BJ (cell line): ENCODE data around the gene SRSF5. TPM values are rescaled to one million over a fixed set of nuclear protein-coding genes. Genes with fewer than 3 reads are reported as not detected.
"Not testable (repeated sequence)": the region's sequence is repeated elsewhere in the genome, so short reads cannot be mapped to it uniquely, and the experiment has no call there.

Experiments
- CTCF ChIA-PET: fragments of 350-600 bp; formaldehyde crosslinking; extraction: SDS; loops from one replicate; lab custom pipeline; 2021; ENCODE audit warnings: antibody characterized with exemption, inconsistent platforms; lab: Yijun Ruan, JAX
- POLR2A ChIA-PET: fragments of 300-600 bp; sonication (Branson Sonifier 250); formaldehyde crosslinking; extraction: SDS; loops from one replicate; lab custom pipeline; 2021; ENCODE audit warnings: antibody characterized with exemption; lab: Charles Lee
- DNase-seq: peaks from one replicate; pipeline ENCODE4 v3.0.0-alpha.2; 2011; ENCODE audit warnings: low read depth
- H3K27me3 ChIP-seq: 2 replicates; pipeline ENCODE4 v1.6.0; 2011; ENCODE audit warnings: low read length; ENCODE audit not compliant: control insufficient read depth, insufficient read depth
- H3K36me3 ChIP-seq: 2 replicates; pipeline ENCODE4 v1.5.1; 2011; ENCODE audit warnings: low read length; ENCODE audit not compliant: control insufficient read depth, insufficient read depth
- H3K4me3 ChIP-seq: 2 replicates; pipeline ENCODE4 v1.5.1; 2011; ENCODE audit warnings: low read depth, mild to moderate bottlenecking, control low read depth, low read length
- polyA plus RNA-seq: library from polyadenylated mRNA; depleted of rRNA; stranded (reverse); fragments of >200 nt; gene quantifications from 2 replicates; pipeline ENCODE4 v1.2.3, GENCODE V29; 2011
- TF ChIP-seq, protein P1 (sequence below): IDR thresholded peaks from 2 replicates; pipeline ENCODE4 v1.5.1; 2011; ENCODE audit warnings: low read depth, mild to moderate bottlenecking, control low read depth, inconsistent platforms, low read length, moderate library complexity; ENCODE audit not compliant: insufficient read depth

Gene SRSF5
- polyA plus RNA-seq, 1 experiment: 162 TPM

DNA sequence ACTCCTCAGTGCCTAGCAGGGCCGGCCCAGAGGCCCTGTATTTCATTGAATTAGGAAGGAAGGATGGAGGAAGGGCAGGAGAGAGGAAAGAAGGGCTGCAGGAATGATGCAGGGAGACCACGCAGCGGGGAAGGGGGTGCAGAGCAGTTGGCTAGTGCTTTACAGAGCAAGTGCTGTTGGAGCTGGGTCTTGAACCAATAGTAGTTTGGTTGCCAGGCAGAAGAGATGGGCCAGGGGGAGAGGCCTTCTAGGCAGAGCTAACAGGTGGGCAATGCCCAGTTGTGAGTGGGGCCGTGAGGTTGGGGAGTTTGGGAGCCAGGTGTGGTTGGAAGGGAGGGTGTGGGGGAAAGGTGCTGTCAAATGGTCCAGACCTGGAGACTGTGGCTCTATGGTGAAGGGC lies 39.1 kb upstream of the SRSF5 start:
- no peaks in the 10 kb centered on the region for H3K36me3 ChIP-seq
- TF ChIP-seq, protein P1, sequence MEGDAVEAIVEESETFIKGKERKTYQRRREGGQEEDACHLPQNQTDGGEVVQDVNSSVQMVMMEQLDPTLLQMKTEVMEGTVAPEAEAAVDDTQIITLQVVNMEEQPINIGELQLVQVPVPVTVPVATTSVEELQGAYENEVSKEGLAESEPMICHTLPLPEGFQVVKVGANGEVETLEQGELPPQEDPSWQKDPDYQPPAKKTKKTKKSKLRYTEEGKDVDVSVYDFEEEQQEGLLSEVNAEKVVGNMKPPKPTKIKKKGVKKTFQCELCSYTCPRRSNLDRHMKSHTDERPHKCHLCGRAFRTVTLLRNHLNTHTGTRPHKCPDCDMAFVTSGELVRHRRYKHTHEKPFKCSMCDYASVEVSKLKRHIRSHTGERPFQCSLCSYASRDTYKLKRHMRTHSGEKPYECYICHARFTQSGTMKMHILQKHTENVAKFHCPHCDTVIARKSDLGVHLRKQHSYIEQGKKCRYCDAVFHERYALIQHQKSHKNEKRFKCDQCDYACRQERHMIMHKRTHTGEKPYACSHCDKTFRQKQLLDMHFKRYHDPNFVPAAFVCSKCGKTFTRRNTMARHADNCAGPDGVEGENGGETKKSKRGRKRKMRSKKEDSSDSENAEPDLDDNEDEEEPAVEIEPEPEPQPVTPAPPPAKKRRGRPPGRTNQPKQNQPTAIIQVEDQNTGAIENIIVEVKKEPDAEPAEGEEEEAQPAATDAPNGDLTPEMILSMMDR: no peak
- H3K4me3 ChIP-seq: no peak overlapping the region
- ChIA-PET CTCF (interaction anchor here (0.9 to 4.2 kb wide), 15 partner anchors 9 to 156 kb away, joined by 3 to 54 read pairs (median 9); partner anchors contain the start of gene SUSD6), POLR2A (no interaction called here)
- no peaks in the 10 kb centered on the region; the same call in 1 of the 2 replicates for H3K27me3 ChIP-seq
- no peak for DNase-seq

DNA sequence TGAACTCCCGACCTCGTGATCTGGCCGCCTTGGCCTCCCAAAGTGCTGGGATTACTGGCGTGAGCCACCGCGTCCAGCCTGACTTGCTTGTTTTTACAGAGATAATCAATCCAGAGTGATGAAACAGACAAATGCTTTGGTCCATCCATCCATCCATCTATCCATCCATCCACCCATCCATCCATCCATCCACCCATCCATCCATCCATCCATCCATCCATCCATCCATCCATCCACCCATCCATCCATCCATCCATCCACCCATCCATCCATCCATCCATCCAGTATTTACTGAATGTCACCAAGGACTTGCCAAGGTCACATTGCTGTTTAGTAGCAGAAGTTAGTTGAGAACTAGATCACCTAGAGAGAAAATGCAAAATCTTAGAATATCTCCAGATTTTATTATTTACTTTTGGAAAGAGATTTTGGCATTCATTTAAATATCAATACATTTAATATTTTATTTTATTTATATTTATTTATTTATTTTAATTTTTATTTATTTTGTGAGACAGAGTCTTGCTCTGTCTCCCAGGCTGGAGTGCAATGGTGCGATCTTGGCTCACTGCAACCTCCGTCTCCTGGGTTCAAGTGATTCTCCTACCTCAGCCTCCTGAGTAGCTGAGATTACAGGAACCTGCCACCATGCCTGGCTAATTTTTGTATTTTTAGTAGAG lies 34.9 kb upstream of the SRSF5 start:
- H3K27me3 ChIP-seq, H3K36me3 ChIP-seq, POLR2A ChIA-PET, H3K4me3 ChIP-seq, DNase-seq: not testable (repeated sequence)
- CTCF ChIA-PET: interaction anchor here (0.8 to 1.7 kb wide), 5 partner anchors 13 to 149 kb away, joined by 3 to 6 read pairs (median 4); partner anchors contain the start of gene SUSD6

DNA sequence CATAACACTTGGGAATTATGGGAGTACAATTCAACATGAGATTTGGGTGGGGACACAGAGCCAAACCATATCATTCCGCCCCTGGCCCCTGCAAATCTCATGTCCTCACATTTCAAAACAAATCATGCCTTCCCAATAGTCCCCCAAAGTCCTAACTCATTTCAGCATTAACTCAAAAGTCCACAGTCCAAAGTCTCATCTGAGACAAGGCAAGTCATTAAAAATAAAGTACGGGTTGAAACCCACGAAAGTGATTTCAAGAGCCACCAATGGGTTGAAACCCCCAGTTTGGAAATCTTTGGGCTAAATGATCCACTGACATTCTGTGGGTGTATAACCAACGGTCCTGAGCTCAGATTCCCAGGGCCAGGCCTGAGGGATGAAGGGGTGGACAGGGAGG lies 30.5 kb upstream of the SRSF5 start:
- H3K36me3 ChIP-seq: not testable (repeated sequence)
- CTCF ChIA-PET: interaction anchor here (0.8 to 1.7 kb wide), 2 partner anchors 9 to 140 kb away, joined by 3 to 9 read pairs; no protein-coding TSS in a partner anchor

DNA sequence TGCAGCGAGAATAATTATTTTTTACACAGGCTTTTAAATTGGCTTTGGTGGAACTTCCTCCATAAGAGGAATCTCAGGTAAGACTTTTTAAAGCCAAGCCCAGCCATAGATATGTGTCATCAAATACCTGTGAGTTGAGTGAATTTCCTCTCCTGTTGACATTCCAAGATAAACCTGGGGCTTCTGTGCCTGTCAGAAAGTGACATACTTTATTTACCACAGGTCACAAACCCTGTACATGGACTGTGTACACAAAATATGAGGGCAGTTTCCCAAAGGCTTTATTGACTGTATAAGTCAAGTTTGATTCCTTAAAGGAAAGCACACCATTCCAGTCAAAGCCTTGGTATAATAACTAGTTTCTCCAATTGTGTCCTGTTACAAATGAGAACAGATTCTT lies 25.9 kb upstream of the SRSF5 start:
- no peak for DNase-seq
- H3K27me3 ChIP-seq: peaks cover 2% of the 10 kb centered on the region; the same call in 1 of the 2 replicates
- POLR2A ChIA-PET: no interaction called here
- CTCF ChIA-PET: interaction anchor here (1.2 to 1.8 kb wide), 2 partner anchors 14 kb away, joined by 6 read pairs; no protein-coding TSS in a partner anchor
- H3K4me3 ChIP-seq: no peak overlapping the region
- H3K36me3 ChIP-seq: no peaks in the 10 kb centered on the region
- TF ChIP-seq, protein P1: no peak

More for the DNA sequence above, 30.5 kb upstream of the SRSF5 start:
- DNase-seq, POLR2A ChIA-PET, H3K27me3 ChIP-seq, H3K4me3 ChIP-seq: not testable (repeated sequence)

DNA sequence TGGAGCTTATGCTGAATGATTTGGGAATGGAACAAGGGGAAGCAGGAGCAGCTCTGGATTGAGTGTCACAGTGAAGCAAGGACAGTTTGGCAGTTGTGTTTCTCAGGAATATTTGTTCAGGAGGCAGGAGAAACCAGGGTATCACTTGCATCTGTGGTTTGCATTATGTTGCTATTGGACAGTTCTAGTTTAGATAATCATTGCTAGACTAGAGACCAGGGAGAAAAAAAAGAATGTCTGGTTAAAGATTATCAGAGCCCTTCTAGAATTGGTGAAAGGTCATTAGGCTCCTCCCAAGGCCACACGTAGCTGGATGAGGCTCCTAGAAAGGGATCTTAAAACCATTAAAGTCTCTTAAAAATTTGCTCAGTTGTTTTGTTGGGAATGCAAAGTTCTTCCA lies 17.0 kb upstream of the SRSF5 start:
- TF ChIP-seq, protein P1: no peak
- ChIA-PET POLR2A (no interaction called here), CTCF (interaction anchor here (1.0 to 1.4 kb wide), 2 partner anchors 17 to 23 kb away, joined by 3 to 6 read pairs; partner anchors contain the start of gene SRSF5)
- no peaks in the 10 kb centered on the region for H3K36me3 ChIP-seq
- H3K27me3 ChIP-seq: peaks cover 2% of the 10 kb centered on the region; the same call in 1 of the 2 replicates
- no peak overlapping the region for H3K4me3 ChIP-seq
- DNase-seq: no peak

DNA sequence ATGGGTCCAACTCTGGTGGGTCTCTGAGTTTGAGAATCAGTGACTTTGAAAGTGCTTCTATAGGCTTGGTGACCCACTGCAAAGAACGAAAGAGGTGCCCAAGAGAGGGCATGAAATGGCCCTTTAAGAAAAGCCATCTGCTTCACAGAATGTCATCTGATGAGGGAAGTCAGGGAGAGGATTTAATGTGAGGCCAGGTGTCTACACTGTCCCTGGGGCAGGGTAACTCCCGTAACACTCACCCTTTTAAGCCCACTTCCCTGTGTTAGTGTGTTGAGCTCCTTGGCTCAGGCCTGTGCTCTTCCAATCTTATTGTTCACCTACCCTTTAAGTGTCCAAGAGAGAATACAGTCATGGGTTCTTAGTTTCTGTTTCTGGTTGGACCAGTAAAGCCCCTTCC lies 16.4 kb upstream of the SRSF5 start:
- Histone ChIP-seq H3K27me3 (peaks cover 2% of the 10 kb centered on the region; the same call in 1 of the 2 replicates), H3K4me3 (no peak overlapping the region), H3K36me3 (no peaks in the 10 kb centered on the region)
- TF ChIP-seq, protein P1: no peak
- DNase-seq: no peak
- POLR2A ChIA-PET: interaction anchor here (0.5 kb wide), 1 partner anchor 152 kb away, joined by 7 read pairs; no protein-coding TSS in a partner anchor
- CTCF ChIA-PET: interaction anchor here (0.6 to 1.4 kb wide), 3 partner anchors 16 to 25 kb away, joined by 3 to 6 read pairs (median 3); partner anchors contain the start of gene SRSF5
